GM10248 (cell line): ENCODE data around the gene RUVBL1.

Source experiments
- CTCF ChIA-PET: fragments of 300-600 bp; sonication (Branson Sonifier 250); formaldehyde crosslinking; extraction: SDS; loops from one replicate; lab custom pipeline; 2021; ENCODE audit warnings: antibody characterized with exemption; lab: Yijun Ruan, JAX
- POLR2A ChIA-PET: fragments of 350-650 bp; sonication (Branson Sonifier 250); formaldehyde crosslinking; extraction: SDS; loops from one replicate; lab custom pipeline; 2020; ENCODE audit warnings: antibody characterized with exemption; lab: Yijun Ruan, JAX
- DNase-seq: peaks from one replicate; pipeline ENCODE4 v3.0.0; 2012; ENCODE audit errors: extremely low spot score
- CTCF ChIP-seq: IDR thresholded peaks from 2 replicates; pipeline ENCODE4 v1.5.1; 2012; ENCODE audit warnings: mild to moderate bottlenecking, low read depth; ENCODE audit errors: extremely low read depth, missing control alignments, control extremely low read depth

RUVBL1 gene

GRCh38 chr3:128144512-128145187 lies 21.0 kb upstream of the RUVBL1 start:
- POLR2A ChIA-PET: no interaction called here
- TF ChIP-seq CTCF: no peak
- no peak for DNase-seq
- CTCF ChIA-PET: interaction anchor here (1.1 to 1.9 kb wide), 6 partner anchors 11 to 50 kb away, joined by 3 to 7 read pairs (median 3); no protein-coding TSS in a partner anchor

- TF ChIP-seq CTCF: no peak
- no peak for DNase-seq
- ChIA-PET CTCF (interaction anchor here (1.1 to 1.9 kb wide), 3 partner anchors 10 to 48 kb away, joined by 3 to 7 read pairs (median 3); no protein-coding TSS in a partner anchor), POLR2A (no interaction called here)
These were observed 19.9 kb upstream of the RUVBL1 start for GRCh38 chr3:128143496-128143895.

- CTCF ChIA-PET: interaction anchor here (0.7 to 4.4 kb wide), 19 partner anchors 11 to 585 kb away, joined by 3 to 86 read pairs (median 6); partner anchors contain the start of gene RUVBL1
- DNase-seq: no peak
- peak; percentile 71 for TF ChIP-seq CTCF
- POLR2A ChIA-PET: no interaction called here
These were observed 9.8 kb upstream of the RUVBL1 start for GRCh38 chr3:128133273-128133883.

- POLR2A ChIA-PET: no interaction called here
- CTCF ChIA-PET: interaction anchor here (1.4 to 4.4 kb wide), 7 partner anchors 9 to 47 kb away, joined by 5 to 86 read pairs (median 19); partner anchors contain the start of gene RUVBL1
These were observed 8.5 kb upstream of the RUVBL1 start for GRCh38 chr3:128131897-128132646.

GRCh38 chr3:128128251-128128650 lies 4.6 kb upstream of the RUVBL1 start:
- ChIA-PET POLR2A (no interaction called here), CTCF (interaction anchor here (1.0 to 1.8 kb wide), 4 partner anchors 9 to 33 kb away, joined by 3 to 6 read pairs (median 4); no protein-coding TSS in a partner anchor)
- DNase-seq: no peak
- no peak for TF ChIP-seq CTCF

More at GRCh38 chr3:128131897-128132646, 8.5 kb upstream of the RUVBL1 start:
- DNase-seq: no peak
- TF ChIP-seq CTCF: no peak

DNA sequence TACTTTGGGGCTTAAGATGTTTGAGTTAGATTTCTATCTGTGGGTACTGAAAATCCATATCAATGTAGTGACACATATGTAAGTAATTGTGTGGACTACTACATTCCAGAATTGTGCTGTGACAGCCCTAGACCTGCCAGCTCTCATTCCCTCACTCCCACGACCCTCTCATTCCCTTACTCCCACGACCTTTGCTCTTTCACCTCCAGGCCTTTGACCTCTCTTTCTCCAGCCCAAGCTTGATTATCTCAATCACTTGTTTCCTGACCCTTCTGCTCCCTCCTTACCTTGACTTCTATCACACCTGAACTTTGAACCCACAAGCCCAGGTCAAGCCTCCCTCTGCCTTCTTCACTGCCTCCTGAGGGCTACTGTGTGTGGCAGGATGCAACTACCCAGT lies 3.6 kb upstream of the RUVBL1 start:
- POLR2A ChIA-PET: no interaction called here
- TF ChIP-seq CTCF: no peak
- DNase-seq: no peak
- CTCF ChIA-PET: interaction anchor here (0.8 to 1.0 kb wide), 3 partner anchors 13 to 120 kb away, joined by 3 to 4 read pairs (median 3); no protein-coding TSS in a partner anchor
